Activated CD4-positive, alpha-beta T cell treated with anti-CD3 and anti-CD28 coated beads, Interleukin-2, amount 50 U/mL, for 4 hours (primary cell): ENCODE results near the gene HIPK4.
"Not testable (repeated sequence)": the region's sequence is repeated elsewhere in the genome, so short reads cannot be mapped to it uniquely, and the experiment has no call there.

ENCODE experiments used
- DNase-seq, 2 experiments: peaks; one replicate each; pipeline ENCODE4 v3.0.0-alpha.2; 2020

The HIPK4 gene

GRCh38 chr19:40389404-40390083 is 437 bp downstream of the HIPK4 start:
- DNase-seq = no peak

DNA sequence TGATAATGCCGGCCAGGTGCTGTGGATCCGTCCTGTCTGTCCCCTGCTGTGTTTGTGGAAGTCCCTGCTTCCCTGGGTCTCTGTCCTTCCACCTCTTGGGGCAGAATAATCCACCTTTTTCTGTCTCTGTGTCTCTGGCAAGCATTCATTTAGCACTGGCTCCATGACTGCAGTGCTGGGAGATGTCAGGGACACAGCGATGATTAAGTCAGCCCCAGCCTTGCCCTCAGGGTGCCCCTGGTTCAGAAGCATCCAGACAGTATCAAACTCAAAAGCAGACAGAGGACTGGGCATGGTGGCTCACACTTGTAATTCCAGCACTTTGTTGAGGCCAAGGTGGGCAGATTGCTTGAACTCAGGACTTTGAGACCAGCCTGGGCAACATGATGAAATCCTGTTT is 1.5 kb downstream of the HIPK4 start:
- DNase-seq = no peak

DNA sequence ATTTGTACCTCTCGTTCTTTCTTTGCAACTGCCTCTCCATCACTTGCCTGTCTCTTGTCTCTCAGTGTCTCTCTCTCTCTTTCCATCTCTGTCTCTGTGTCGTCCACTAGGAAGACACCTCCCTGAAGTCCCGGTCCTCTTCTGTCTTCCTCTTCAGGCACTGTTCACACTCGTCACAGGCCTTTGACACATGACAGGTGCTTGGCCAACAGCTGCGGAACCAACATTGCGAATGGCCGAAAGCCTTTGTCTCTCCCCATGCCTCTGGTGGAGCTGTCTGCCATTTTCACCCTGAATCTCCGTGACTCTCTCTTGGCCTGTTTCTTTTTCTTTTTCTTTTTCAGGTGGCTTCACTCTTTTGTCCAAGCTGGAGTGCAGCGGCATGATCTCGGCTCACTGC is 2.8 kb downstream of the HIPK4 start:
- no peak for DNase-seq

- DNase-seq = no peak
These were observed 6.2 kb downstream of the HIPK4 start for GRCh38 chr19:40383668-40384248.

DNA sequence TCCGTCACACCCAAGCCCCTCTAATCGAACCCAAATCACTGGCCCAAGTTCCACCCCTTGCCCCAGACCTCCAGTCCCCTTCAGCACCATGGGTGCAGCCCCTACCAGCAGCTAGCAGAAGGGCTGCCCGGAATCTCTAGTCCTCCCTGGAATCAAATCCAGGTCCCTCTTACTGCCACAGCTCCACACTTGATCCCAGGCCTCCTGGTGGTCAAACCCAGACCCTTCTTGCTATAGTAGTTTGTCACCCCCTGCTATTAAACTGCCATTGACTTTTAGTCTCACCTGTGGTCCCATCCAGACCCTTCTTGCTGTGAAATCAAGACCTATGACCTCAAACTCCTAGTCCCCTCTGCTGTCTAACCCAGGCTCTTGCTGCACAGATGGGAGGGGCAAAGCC is 8.7 kb downstream of the HIPK4 start:
- no peak for DNase-seq

GRCh38 chr19:40380199-40381037 is 9.6 kb downstream of the HIPK4 start:
- DNase-seq = no peak

DNA sequence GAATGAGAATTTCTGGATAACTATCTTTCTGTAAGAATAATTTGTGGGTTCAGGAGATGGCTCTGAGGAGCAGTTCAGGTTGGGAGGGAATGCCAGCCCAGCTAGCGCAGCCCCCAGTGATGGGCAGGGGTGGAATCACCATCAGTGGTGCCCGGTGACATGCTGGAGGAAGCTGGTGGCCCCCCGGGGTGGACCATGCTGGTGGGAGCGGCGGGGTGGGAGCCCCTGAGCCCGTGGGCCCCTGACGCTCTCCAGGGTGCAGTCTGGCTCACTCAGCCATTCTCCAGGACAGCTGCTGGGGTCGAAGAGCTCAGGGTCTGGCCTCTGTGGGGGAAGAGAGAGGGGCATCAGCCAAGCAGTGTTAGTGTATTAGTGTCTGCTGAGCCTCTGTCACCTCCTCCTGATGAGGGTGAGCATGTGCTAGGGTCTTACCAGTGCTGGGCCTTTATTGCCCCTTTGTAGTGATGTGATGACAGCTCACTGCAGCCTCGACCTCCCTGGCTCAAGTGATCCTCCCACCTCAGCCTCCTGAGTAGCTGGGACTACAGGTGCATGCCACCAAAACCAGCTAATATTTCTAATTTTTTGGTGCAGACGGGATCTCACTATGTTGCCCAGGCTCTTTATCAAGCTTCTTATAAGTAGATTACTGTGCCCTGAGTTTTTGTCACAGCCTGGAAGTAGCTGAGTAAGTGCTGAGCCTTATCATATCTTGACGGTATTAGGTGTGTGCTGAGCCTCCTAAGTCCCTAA is 10.4 kb downstream of the HIPK4 start:
- DNase-seq = no peak

DNA sequence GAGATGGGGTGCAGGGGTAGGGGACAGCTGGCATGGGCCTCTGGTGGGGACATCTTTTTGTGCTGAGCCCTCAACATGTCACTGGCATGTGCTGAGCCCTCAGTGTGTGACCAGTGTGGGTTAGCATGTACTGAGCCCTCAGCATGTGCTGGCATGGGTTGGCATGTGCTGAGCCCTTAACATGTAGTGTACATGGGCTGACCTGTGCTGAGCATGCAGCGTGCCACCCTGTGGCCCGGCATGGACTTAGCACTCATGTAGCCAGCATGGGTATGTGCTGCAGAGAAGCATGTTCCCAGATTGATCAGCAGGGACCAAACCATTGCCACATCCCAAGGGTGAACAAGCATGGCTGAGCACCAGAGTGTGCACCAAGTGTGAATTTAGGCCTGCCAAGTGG is 11.5 kb downstream of the HIPK4 start:
- no peak for DNase-seq

GRCh38 chr19:40377876-40378385 is 12.1 kb downstream of the HIPK4 start:
- no peak for DNase-seq

GRCh38 chr19:40376286-40376862 is 13.6 kb downstream of the HIPK4 start:
- DNase-seq = no peak

DNA sequence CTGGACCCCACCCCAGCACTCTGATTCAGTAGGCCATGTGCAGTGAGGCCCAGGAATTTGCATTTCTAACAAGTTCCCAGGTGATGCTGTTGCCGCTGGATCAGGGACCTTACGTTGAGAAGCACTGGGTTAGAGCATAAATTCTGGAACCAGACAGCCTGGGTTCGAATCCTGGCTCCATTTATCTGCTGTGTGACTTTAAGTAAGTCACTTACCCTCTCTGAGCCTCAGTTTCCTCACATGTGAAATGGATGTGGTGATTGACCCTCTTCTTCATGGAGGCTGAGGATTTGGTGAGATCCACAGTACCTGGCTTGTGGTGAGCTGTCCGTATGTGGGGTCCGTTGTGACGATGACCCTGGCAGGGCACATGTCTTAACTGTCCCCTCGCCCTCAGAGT is 15.9 kb downstream of the HIPK4 start:
- DNase-seq = no peak

GRCh38 chr19:40371802-40372122 is 18.2 kb downstream of the HIPK4 start:
- DNase-seq = no peak

- no peak for DNase-seq
These were observed 18.8 kb downstream of the HIPK4 start for GRCh38 chr19:40370997-40371801.

DNA sequence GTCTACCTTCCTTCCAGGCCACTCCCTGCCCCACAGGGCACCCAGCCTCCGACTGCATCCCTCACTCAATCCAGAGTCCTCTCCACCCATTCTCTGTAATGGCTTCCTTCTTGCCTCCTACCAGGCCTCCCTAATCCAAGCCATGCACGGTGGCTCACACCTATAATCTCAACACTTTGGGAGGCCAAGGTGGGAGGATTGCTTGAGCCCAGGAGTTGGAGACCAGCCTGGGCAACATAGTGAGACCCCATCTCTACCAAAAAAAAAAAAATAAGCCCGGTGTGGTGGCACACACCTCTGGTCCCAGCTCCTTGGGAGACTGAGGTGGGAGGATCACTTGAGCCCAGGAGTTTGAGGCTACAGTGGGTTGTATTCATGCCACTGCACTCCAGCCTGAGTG is 19.7 kb downstream of the HIPK4 start:
- not testable (repeated sequence) for DNase-seq

DNA sequence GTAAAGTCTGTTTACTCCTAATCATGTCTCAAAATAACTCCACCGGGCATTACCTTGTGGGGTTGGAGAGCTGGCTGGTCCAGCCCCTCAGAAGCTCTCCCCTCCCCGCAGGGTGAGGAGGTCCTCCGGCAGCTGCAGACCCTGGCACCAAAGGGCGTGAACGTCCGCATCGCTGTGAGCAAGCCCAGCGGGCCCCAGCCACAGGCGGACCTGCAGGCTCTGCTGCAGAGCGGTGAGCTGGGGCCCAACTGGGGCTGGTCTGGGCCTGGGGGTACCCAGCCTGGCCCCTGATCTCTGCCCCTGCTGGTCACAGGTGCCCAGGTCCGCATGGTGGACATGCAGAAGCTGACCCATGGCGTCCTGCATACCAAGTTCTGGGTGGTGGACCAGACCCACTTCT is 20.2 kb downstream of the HIPK4 start:
- no peak for DNase-seq

DNA sequence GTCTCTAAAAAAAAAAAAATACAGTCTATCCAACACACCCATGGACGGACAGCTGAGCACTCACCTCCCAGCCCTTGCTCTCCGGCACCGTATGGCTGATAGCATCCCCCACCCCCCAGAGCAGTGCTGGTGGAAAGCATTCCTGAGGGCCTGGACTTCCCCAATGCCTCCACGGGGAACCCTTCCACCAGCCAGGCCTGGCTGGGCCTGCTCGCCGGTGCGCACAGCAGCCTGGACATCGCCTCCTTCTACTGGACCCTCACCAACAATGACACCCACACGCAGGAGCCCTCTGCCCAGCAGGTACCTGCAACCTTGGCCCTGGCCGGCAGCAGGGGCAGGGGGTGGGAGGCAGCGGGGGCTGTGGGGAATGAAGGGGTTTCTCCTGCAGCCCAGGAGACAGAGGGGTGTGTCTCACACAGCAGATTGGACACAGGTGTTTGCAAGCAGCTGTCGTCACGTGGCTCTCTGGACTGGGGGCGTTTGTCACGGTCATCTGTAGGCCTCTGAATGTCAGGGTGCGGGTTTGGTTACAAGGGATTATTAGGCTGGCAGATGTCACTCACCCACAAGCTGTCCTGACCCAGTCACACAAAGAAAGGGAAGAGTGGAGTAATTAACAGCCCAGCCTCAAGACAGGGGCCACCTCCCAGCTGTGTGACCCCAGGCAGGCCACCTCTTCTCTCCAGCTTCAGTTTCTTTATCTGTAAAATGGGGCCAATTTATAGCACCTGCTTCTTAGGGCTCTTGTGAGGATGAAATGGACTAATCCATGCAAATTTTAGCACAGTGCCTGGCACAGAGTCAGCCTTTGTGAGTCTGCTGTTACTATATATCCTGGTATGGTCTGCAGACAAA is 22.2 kb downstream of the HIPK4 start:
- DNase-seq = no peak

DNA sequence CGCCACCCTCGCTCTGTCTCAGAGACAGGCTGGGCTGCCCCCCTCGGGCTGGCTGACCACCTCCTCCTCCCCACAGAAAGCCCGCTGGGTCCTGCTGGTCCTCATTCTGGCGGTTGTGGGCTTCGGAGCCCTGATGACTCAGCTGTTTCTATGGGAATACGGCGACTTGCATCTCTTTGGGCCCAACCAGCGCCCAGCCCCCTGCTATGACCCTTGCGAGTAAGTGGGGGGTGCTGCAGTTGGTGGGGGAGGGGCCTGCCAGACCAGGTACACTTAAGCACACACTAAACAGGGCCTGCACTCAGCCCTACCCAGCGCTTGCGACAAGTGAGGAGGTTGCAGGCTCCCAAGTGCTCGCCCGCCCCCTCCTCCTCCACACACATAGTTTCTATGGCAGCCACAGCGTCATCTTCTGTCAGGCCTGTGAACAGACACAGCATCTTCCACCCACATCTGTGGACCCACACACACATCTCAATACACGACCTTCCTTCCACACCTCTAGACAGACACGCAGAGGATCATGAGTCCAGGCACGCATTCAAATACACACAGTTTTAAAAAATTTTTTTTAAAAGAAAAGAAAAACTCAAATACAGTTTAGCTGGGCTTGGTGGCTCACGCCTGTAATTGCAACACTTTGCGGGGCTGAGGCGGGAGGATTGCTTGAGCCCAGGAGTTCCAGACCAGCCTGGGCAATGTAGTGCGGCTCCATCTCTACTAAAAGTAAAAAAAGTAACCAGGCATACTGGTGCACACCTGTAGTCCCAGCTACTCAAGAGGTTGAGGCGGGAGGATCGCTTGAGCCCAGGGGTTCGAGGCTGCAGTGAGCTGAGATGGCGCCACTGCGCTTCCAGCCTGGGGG is 23.1 kb downstream of the HIPK4 start:
- DNase-seq = no peak

GRCh38 chr19:40365613-40366401 is 24.2 kb downstream of the HIPK4 start:
- DNase-seq = peak; percentile 7 to 12

DNA sequence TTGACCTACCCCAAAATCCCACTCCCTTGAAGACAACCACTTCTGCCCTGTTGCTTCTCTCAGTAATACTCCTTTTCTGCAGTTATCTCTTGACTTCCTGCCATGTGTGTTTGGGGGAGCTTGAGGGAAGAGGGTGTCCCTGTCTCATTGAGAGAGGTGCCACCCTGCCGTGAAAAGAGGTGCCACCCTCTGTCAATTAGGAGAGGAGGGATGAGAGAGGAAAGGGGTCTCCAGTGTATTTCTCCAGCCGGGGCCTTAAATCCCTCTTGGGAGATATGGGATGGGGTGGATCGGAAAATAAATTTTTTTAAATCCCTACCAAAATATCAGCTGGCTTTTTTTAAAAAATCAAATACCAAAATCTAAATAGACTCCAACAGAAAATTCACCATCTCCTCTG is 25.0 kb downstream of the HIPK4 start:
- no peak for DNase-seq
